ENCODE measurements around the gene MYH15. TPM values are rescaled to one million over a fixed set of nuclear protein-coding genes. Genes with fewer than 3 reads are reported as not detected.

Gene MYH15
- polyA plus RNA-seq, 1 experiment, result 0.68 TPM

DNA sequence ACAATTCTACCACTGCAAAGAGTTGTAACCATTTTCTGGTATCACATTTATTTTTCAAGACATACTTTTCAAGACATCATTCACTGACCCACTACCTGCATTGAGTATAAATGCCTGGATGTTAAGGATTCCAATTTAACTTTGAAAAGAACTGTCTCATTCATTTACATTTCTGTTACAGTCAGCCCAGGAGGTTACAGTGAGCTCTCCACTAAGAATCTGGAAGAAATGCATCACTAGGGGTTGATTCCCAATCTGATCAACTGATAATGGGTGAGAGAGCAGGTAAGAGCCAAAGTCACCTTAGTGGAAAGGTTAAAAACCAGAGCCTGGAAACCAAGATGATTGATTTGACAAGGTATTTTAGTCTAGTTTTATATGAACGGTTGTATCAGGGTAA lies 133.0 kb downstream of the MYH15 start:
- Histone ChIP-seq H3K4me3 (ENCODE audit: low read depth, low read length) (no peak overlapping the region), H3K27ac (ENCODE audit: low read depth, low read length) (no peak overlapping the region), H3K27me3 (ENCODE audit: control insufficient read depth, insufficient read depth, low read length) (no peaks in the 10 kb centered on the region), H3K9me3 (ENCODE audit: control insufficient read depth, insufficient read depth, low read length) (no peaks in the 10 kb centered on the region)
- ChIA-PET CTCF (interaction anchor here (0.8 kb wide), 1 partner anchor 28 kb away, joined by 3 read pairs; no protein-coding TSS in a partner anchor), POLR2A (no interaction called here)
- no peak for TF ChIP-seq CTCF (IDR thresholded peaks at IDR 0.05; ENCODE audit: low read depth, low read length)
- no peak for DNase-seq (ENCODE audit: low read depth, low spot score)

GRCh38 chr3:108376026-108376425 lies 134.4 kb downstream of the MYH15 start:
- Histone ChIP-seq H3K4me3 (ENCODE audit: low read depth, low read length) (no peak overlapping the region), H3K27me3 (ENCODE audit: control insufficient read depth, insufficient read depth, low read length) (no peaks in the 10 kb centered on the region), H3K27ac (ENCODE audit: low read depth, low read length) (no peak overlapping the region), H3K9me3 (ENCODE audit: control insufficient read depth, insufficient read depth, low read length) (no peaks in the 10 kb centered on the region)
- DNase-seq (ENCODE audit: low read depth, low spot score), result no peak
- ChIA-PET CTCF (no interaction called here), POLR2A (no interaction called here)
- no peak for TF ChIP-seq CTCF (IDR thresholded peaks at IDR 0.05; ENCODE audit: low read depth, low read length)

- POLR2A ChIA-PET, result no interaction called here
- H3K4me3 ChIP-seq (ENCODE audit: low read depth, low read length), result no peak overlapping the region
Measured at GRCh38 chr3:108359011-108359410, 151.4 kb downstream of the MYH15 start.

GRCh38 chr3:108357042-108357441 lies 153.4 kb downstream of the MYH15 start:
- no peak overlapping the region for H3K27ac ChIP-seq (ENCODE audit: low read depth, low read length)
- H3K4me3 ChIP-seq (ENCODE audit: low read depth, low read length), result no peak overlapping the region
- CTCF ChIA-PET, result no interaction called here
- H3K9me3 ChIP-seq (ENCODE audit: control insufficient read depth, insufficient read depth, low read length), result no peaks in the 10 kb centered on the region
- H3K27me3 ChIP-seq (ENCODE audit: control insufficient read depth, insufficient read depth, low read length), result no peaks in the 10 kb centered on the region
- DNase-seq (ENCODE audit: low read depth, low spot score), result no peak
- TF ChIP-seq CTCF (IDR thresholded peaks at IDR 0.05; ENCODE audit: low read depth, low read length), result no peak
- POLR2A ChIA-PET, result no interaction called here

More at GRCh38 chr3:108359011-108359410, 151.4 kb downstream of the MYH15 start:
- no peak for TF ChIP-seq CTCF (IDR thresholded peaks at IDR 0.05; ENCODE audit: low read depth, low read length)
- H3K27ac ChIP-seq (ENCODE audit: low read depth, low read length), result no peak overlapping the region
- H3K27me3 ChIP-seq (ENCODE audit: control insufficient read depth, insufficient read depth, low read length), result no peaks in the 10 kb centered on the region
- no peaks in the 10 kb centered on the region for H3K9me3 ChIP-seq (ENCODE audit: control insufficient read depth, insufficient read depth, low read length)
- DNase-seq (ENCODE audit: low read depth, low spot score), result no peak
- CTCF ChIA-PET, result no interaction called here

DNA sequence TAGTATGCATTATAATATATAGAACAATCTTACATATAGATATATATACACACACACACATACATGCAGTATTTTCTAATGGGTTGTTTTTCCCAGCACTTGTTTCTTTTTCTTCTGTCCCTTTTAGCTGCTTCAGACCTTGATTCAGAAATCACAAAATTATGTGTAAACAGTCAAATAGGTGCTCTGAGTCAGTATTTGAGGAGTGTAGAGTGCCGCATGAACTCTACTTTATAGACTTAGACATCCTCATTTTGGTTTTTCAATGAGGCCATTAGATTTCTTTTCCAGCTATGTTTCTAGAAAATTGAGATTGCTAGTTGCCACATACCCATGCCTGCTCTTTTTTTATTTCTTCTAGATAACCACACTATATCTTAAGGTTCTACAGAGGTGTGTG lies 155.8 kb downstream of the MYH15 start:
- Histone ChIP-seq H3K4me3 (ENCODE audit: low read depth, low read length) (no peak overlapping the region), H3K27me3 (ENCODE audit: control insufficient read depth, insufficient read depth, low read length) (no peaks in the 10 kb centered on the region), H3K27ac (ENCODE audit: low read depth, low read length) (no peak overlapping the region), H3K9me3 (ENCODE audit: control insufficient read depth, insufficient read depth, low read length) (no peaks in the 10 kb centered on the region)
- CTCF ChIA-PET, result no interaction called here
- no peak for TF ChIP-seq CTCF (IDR thresholded peaks at IDR 0.05; ENCODE audit: low read depth, low read length)
- POLR2A ChIA-PET, result no interaction called here
- no peak for DNase-seq (ENCODE audit: low read depth, low spot score)
